Mesendoderm (in vitro differentiated cells): ENCODE data around the gene ADGRG6.

Source experiments
- DNase-seq: peaks from one replicate; pipeline ENCODE4 v3.0.0; 2013
- H2AK5ac ChIP-seq: 2 replicates; pipeline ENCODE4 v1.6.1; 2013; ENCODE audit warnings: low read length, inconsistent platforms
- H2BK120ac ChIP-seq: 2 replicates; pipeline ENCODE4 v1.6.1; 2013; ENCODE audit warnings: low read depth, mild to moderate bottlenecking, low read length, moderate library complexity, mixed read lengths
- H2BK15ac ChIP-seq: replicated peaks from 2 replicates; pipeline ENCODE4 v1.6.1; 2013; ENCODE audit warnings: low read depth, mild to moderate bottlenecking, moderate library complexity
- H2BK5ac ChIP-seq: 2 replicates; pipeline ENCODE4 v1.6.1; 2013; ENCODE audit warnings: low read length, inconsistent platforms
- H3K18ac ChIP-seq: 2 replicates; pipeline ENCODE4 v1.6.1; 2013; ENCODE audit warnings: mild to moderate bottlenecking, low read length, mixed read lengths
- H3K23ac ChIP-seq: one replicate; pipeline ENCODE4 v1.6.1; 2013; ENCODE audit warnings: low read length
- H3K27ac ChIP-seq: 2 replicates; pipeline ENCODE4 v1.5.1; 2013; ENCODE audit warnings: low read depth, mild to moderate bottlenecking, inconsistent platforms, low read length, moderate library complexity
- H3K27me3 ChIP-seq: 2 replicates; pipeline ENCODE4 v1.6.1; 2013; ENCODE audit warnings: low read length, control low read depth, mild to moderate bottlenecking, inconsistent platforms; ENCODE audit not compliant: insufficient read depth, poor library complexity
- H3K36me3 ChIP-seq: 2 replicates; pipeline ENCODE4 v1.6.1; 2013; ENCODE audit warnings: low read length, inconsistent platforms; ENCODE audit not compliant: control insufficient read depth, insufficient read depth
- H3K4ac ChIP-seq: one replicate; pipeline ENCODE4 v1.6.1; 2013; ENCODE audit warnings: low read depth, mild to moderate bottlenecking, low read length, moderate library complexity
- H3K4me1 ChIP-seq: 2 replicates; pipeline ENCODE4 v1.6.1; 2013; ENCODE audit warnings: low read depth, low read length, inconsistent platforms; ENCODE audit not compliant: control insufficient read depth
- H3K4me2 ChIP-seq: 2 replicates; pipeline ENCODE4 v1.6.1; 2013; ENCODE audit warnings: low read length
- H3K4me3 ChIP-seq: 2 replicates; pipeline ENCODE4 v1.5.1; 2013; ENCODE audit warnings: mild to moderate bottlenecking, low read length
- H3K56ac ChIP-seq: one replicate; pipeline ENCODE4 v1.6.1; 2013; ENCODE audit warnings: low read length
- H3K79me1 ChIP-seq: 2 replicates; pipeline ENCODE4 v1.6.1; 2013; ENCODE audit warnings: low read length, inconsistent platforms
- H3K79me2 ChIP-seq: 2 replicates; pipeline ENCODE4 v1.6.1; 2013; ENCODE audit warnings: mild to moderate bottlenecking, low read length; ENCODE audit not compliant: control insufficient read depth, insufficient read depth
- H3K9ac ChIP-seq: 2 replicates; pipeline ENCODE4 v1.6.1; 2013; ENCODE audit warnings: low read length, inconsistent platforms
- H4K5ac ChIP-seq: one replicate; pipeline ENCODE4 v1.6.1; 2013; ENCODE audit warnings: low read length
- H4K8ac ChIP-seq: one replicate; pipeline ENCODE4 v1.6.1; 2013; ENCODE audit warnings: low read depth, mild to moderate bottlenecking, control low read depth, low read length, moderate library complexity
- WGBS: extraction: QIAGEN DNeasy Blood & Tissue Kit; methylation state at CpG from one replicate; pipeline ENCODE4 v1.1.7; 2013; ENCODE audit warnings: low lambda C conversion rate, missing lambda C conversion rate; ENCODE audit not compliant: insufficient coverage; ENCODE audit errors: extremely low coverage; 5-methylcytosine and 5-hydroxymethylcytosine counted together

ADGRG6 gene

DNA sequence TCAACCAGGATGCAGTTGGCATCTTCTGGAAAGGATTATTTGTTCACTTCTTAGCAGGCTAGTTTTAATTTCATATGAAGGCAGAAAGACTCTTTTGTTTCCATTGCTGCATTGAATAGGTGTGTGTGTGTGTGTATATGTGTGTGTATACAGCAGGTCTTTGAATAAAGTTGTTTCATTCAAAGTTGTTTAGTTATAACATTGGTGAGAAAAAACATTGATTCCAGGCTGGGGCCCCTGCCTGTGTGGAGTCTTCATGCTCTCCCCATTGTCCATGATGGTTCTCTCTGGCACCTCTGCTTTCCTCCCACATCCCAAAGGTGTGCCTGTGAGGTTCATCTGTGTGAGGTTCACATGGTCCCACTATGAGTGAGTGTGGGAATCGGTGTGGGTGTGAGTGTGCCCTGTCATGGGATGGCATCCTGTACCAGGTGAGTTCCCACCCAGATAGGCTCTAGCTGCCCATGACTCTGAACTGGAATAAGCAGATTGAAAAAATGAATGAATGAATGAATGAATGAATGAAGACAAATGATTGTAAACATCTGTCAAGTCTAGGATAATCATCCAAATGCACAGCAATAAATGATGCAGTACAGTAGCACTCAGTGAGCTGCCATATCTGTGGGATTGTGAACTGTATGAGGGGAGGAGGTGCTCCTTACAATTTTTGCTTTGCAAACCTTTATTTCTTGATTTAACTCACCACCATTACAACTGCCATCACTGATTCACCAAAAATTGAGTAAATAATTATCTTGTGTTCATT, 156.0 kb downstream of the ADGRG6 start:
- no CpG with 5 or more reads among the region's 1 CpG for WGBS
- Histone ChIP-seq H2BK120ac (no peak overlapping the region), H3K4me3 (no peak overlapping the region)

DNA sequence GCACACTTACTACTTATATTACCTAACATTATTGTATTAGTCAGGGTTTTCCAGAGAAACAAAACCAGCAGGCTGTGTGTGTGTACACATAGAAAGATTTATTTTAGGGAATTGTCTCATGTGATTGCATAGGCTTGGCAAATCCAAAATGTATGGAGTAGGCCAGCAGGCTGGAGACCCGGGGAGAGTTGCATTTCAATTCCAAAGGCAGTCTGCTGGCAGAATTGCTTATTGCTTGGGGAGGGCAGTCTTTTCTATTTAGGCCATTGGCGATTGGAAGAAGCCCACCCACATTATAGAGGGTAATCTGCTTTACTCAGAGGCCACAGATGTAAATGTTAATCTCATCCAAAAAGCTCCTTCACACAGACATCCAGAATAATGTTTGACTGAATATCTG, 157.0 kb downstream of the ADGRG6 start:
- Histone ChIP-seq H2BK120ac (no peak overlapping the region), H2BK15ac (no peak overlapping the region), H3K27me3 (no peaks in the 10 kb centered on the region), H3K4me3 (no peak overlapping the region), H3K4me1 (no peaks in the 10 kb centered on the region), H3K18ac (no peak overlapping the region), H3K27ac (no peak overlapping the region), H3K4ac (no peak overlapping the region), H3K9ac (no peak overlapping the region), H3K79me2 (no peaks in the 10 kb centered on the region), H3K4me2 (no peak overlapping the region), H4K8ac (no peak overlapping the region), H2AK5ac (no peak overlapping the region), H3K79me1 (no peaks in the 10 kb centered on the region), H2BK5ac (no peak overlapping the region), H4K5ac (no peak overlapping the region), H3K36me3 (no peaks in the 10 kb centered on the region), H3K56ac (no peak overlapping the region), H3K23ac (no peak overlapping the region)
- DNase-seq: no peak
- WGBS: no CpG with 5 or more reads among the region's 2 CpGs

More for the DNA sequence above, 156.0 kb downstream of the ADGRG6 start:
- Histone ChIP-seq H4K8ac (no peak overlapping the region), H2BK5ac (no peak overlapping the region), H3K23ac (no peak overlapping the region), H2AK5ac (no peak overlapping the region), H3K36me3 (no peaks in the 10 kb centered on the region), H3K4ac (no peak overlapping the region), H3K79me2 (no peaks in the 10 kb centered on the region), H2BK15ac (no peak overlapping the region), H3K56ac (no peak overlapping the region), H3K4me1 (no peaks in the 10 kb centered on the region), H3K27me3 (no peaks in the 10 kb centered on the region), H3K18ac (no peak overlapping the region), H4K5ac (no peak overlapping the region), H3K27ac (no peak overlapping the region), H3K4me2 (no peak overlapping the region), H3K9ac (no peak overlapping the region), H3K79me1 (no peaks in the 10 kb centered on the region)
- no peak for DNase-seq

DNA sequence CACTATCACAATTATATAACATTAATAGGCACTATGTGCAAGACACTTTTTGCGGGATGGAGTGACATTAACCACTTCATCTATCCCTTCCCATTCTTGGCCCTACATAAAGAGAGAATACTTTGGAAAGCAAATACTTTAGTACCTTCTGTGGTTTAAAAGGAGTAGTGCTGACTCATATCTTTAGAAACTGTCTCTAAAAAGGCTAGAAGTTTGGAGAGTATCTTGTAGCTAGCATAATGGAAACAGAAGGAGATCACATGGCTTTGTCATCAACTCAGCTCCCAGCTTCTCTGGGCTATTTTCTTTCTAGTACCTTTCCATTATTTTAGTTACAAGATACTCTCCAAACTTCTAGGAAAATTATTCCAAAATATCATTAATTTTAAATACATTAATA, 157.5 kb downstream of the ADGRG6 start:
- Histone ChIP-seq H3K4me3 (no peak overlapping the region), H3K4me1 (no peaks in the 10 kb centered on the region), H4K5ac (no peak overlapping the region), H3K23ac (no peak overlapping the region), H2BK5ac (no peak overlapping the region), H2BK15ac (no peak overlapping the region), H3K36me3 (no peaks in the 10 kb centered on the region), H3K27ac (no peak overlapping the region), H3K9ac (no peak overlapping the region), H3K18ac (no peak overlapping the region), H2AK5ac (no peak overlapping the region), H3K79me2 (no peaks in the 10 kb centered on the region), H3K56ac (no peak overlapping the region), H3K79me1 (no peaks in the 10 kb centered on the region), H4K8ac (no peak overlapping the region), H3K4ac (no peak overlapping the region), H3K4me2 (no peak overlapping the region), H2BK120ac (no peak overlapping the region), H3K27me3 (no peaks in the 10 kb centered on the region)
- WGBS: no CpG with 5 or more reads among the region's 1 CpG
- no peak for DNase-seq

DNA sequence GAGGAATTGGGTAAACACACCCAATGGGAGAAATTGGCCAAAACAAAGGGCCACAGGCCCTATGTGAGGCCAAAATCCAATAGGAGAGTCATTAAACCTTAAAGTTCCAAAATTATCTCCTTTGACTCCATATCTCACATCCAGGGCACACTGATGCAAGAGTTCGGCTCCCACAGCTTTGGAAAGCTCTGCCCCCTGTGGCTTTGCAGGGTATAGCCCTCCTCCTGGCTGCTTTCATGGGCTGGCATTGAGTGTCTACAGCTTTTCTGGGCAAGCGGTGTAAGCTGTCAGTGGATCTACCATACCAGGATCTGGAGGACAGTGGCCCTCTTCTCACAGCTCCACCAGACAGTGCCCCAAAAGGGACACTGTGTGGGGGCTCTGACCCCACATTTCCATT, 160.5 kb downstream of the ADGRG6 start:
- H3K23ac ChIP-seq: no peak overlapping the region
- no peak overlapping the region for H4K8ac ChIP-seq
- no peaks in the 10 kb centered on the region for H3K36me3 ChIP-seq
- no peak overlapping the region for H2BK15ac ChIP-seq
- H3K56ac ChIP-seq: no peak overlapping the region
- H3K9ac ChIP-seq: no peak overlapping the region
- H3K79me1 ChIP-seq: no peaks in the 10 kb centered on the region
- H3K27ac ChIP-seq: no peak overlapping the region
- H3K4me1 ChIP-seq: no peaks in the 10 kb centered on the region
- no peaks in the 10 kb centered on the region for H3K27me3 ChIP-seq
- no CpG with 5 or more reads among the region's 2 CpGs for WGBS
- H3K18ac ChIP-seq: no peak overlapping the region
- no peak overlapping the region for H2BK120ac ChIP-seq
- DNase-seq: no peak
- H2AK5ac ChIP-seq: no peak overlapping the region
- no peak overlapping the region for H4K5ac ChIP-seq
- H3K4me3 ChIP-seq: no peak overlapping the region
- H2BK5ac ChIP-seq: no peak overlapping the region
- no peaks in the 10 kb centered on the region for H3K79me2 ChIP-seq
- H3K4me2 ChIP-seq: no peak overlapping the region
- no peak overlapping the region for H3K4ac ChIP-seq

DNA sequence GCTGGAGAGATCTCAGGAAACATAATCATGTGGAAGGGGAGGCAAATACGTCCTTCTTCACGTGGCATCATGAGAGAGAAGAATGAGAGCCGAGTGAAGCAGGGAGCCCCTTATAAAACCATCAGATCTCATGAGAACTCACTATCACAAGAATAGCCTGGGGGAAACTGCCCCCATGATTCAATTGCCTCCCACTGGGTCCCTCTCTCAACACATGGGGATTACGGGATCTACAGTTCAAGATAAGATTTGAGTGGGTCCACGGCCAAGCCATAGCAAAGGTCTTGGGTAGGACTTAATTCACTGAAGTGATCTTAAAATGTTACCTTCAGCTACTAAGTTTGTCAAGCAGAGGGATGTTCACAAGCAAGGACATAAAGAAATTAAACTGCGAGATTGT, 162.2 kb downstream of the ADGRG6 start:
- Histone ChIP-seq H2BK120ac (no peak overlapping the region), H2BK5ac (no peak overlapping the region), H4K8ac (no peak overlapping the region), H4K5ac (no peak overlapping the region), H3K79me2 (no peaks in the 10 kb centered on the region), H3K23ac (no peak overlapping the region), H3K4me1 (no peaks in the 10 kb centered on the region), H2AK5ac (no peak overlapping the region), H2BK15ac (no peak overlapping the region), H3K56ac (no peak overlapping the region), H3K27ac (no peak overlapping the region), H3K79me1 (no peaks in the 10 kb centered on the region), H3K18ac (no peak overlapping the region), H3K4me3 (no peak overlapping the region), H3K4me2 (no peak overlapping the region), H3K4ac (no peak overlapping the region), H3K27me3 (no peaks in the 10 kb centered on the region), H3K36me3 (no peaks in the 10 kb centered on the region), H3K9ac (no peak overlapping the region)
- WGBS: no CpG with 5 or more reads among the region's 6 CpGs
- peak; percentile 14 for DNase-seq

DNA sequence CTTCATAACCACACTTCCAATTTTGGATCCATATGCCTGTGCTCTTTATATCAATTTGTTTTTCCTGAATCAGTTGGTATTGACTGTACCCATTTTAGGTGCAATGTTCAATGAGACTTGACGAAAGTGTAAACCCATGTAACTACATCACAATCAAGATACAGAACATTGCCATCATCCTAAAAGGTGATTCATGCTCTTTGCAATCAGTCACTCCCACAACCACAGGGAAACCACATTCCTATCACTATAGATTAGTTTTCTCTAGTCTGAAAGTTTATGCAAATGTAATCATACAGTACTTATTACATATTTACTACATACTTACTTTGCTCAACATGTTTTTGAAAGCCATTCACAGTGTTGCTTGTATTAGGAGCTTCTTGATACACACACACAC, 167.4 kb downstream of the ADGRG6 start:
- Histone ChIP-seq H3K18ac (no peak overlapping the region), H4K8ac (no peak overlapping the region), H3K79me1 (no peaks in the 10 kb centered on the region), H4K5ac (no peak overlapping the region), H3K79me2 (no peaks in the 10 kb centered on the region), H3K27me3 (no peaks in the 10 kb centered on the region), H3K4me2 (no peak overlapping the region), H3K23ac (no peak overlapping the region), H3K27ac (no peak overlapping the region), H3K9ac (no peak overlapping the region), H2BK120ac (no peak overlapping the region), H3K4me1 (no peaks in the 10 kb centered on the region), H2AK5ac (no peak overlapping the region), H3K36me3 (no peaks in the 10 kb centered on the region), H3K56ac (no peak overlapping the region), H2BK5ac (no peak overlapping the region), H2BK15ac (no peak overlapping the region), H3K4me3 (no peak overlapping the region), H3K4ac (no peak overlapping the region)
- no CpG with 5 or more reads among the region's 1 CpG for WGBS
- no peak for DNase-seq
